Measurements from ENCODE around the gene NEK11. TPM values are rescaled to one million over a fixed set of nuclear protein-coding genes. Genes with fewer than 3 reads are reported as not detected.

NEK11 gene
- total and polyA plus RNA-seq, 12 donors: 5.2 to 19.8 (median 9.8) TPM

DNA sequence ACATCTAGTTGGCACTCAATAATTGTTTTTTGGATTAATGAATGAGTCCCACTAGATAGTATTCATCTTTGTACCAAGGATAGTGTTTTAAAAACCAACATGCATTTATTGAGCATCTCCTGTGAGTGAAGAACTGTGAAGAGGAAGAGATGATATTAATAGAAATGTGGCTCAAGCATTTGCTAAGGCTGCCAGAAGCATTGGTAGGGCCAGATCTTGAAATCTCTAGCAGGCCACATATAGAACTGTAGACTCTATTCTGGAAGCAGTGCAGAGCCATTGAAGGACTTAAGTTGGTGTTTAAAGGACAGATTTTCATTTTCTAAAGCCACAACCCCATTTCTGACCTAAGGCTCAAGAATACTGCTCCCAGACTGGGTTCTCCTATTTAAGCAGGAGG is 99.0 kb downstream of the NEK11 start:
- Histone ChIP-seq H3K9me3 (replicated peaks in 1 of 3) (no peaks in the 10 kb centered on the region), H3K36me3 (replicated peaks in 1 of 2) (no peaks in the 10 kb centered on the region), H3K27me3 (no peaks in the 10 kb centered on the region), H3K4me1 (replicated peaks in 1 of 2) (no peaks in the 10 kb centered on the region), H3K27ac (no peak overlapping the region), H3K4me3 (no peak overlapping the region)
- no peak for TF ChIP-seq POLR2A (IDR thresholded peaks at IDR 0.05)
- no peak for TF ChIP-seq CTCF (IDR thresholded peaks at IDR 0.05)
- intact Hi-C loops (cut with DNase I): no loop called here
- DNase-seq: no peak

DNA sequence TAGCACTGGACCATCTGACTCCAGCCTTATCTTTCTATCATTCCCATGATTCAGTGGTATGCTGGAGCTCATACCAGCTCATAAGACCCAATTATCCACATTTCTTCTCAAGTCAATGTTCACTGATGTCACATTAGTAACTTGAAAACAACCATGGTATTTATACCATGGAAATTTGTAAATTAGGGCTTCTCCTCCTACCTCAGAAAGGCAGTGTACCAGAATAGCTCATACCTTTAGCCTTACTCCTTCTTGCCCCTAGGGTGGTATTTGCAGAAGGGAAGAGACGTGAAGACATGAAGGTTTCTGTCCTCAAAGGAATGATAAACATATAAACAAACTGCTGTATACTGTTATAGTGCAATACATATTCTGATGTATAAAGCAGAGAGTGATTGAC is 114.2 kb downstream of the NEK11 start:
- H3K27ac ChIP-seq: no peak overlapping the region
- WGBS, 4 donors: 95 to 100% (median 98%) methylated on average over 1 of the region's 1 CpG
- H3K4me3 ChIP-seq: no peak overlapping the region
- TF ChIP-seq CTCF (IDR thresholded peaks at IDR 0.05): no peak
- TF ChIP-seq POLR2A (IDR thresholded peaks at IDR 0.05): no peak
- H3K36me3 ChIP-seq (replicated peaks in 1 of 2): no peaks in the 10 kb centered on the region
- H3K4me1 ChIP-seq (replicated peaks in 1 of 2): no peaks in the 10 kb centered on the region
- H3K9me3 ChIP-seq (replicated peaks in 1 of 3): no peaks in the 10 kb centered on the region
- H3K27me3 ChIP-seq: no peaks in the 10 kb centered on the region
- no peak for DNase-seq
- intact Hi-C loops (cut with DNase I): no loop called here

- H3K9me3 ChIP-seq (replicated peaks in 1 of 3): no peaks in the 10 kb centered on the region
- no peak for DNase-seq
- intact Hi-C loops (cut with DNase I): no loop called here
- H3K27ac ChIP-seq: no peak overlapping the region
- no peaks in the 10 kb centered on the region for H3K36me3 ChIP-seq (replicated peaks in 1 of 2)
- H3K4me1 ChIP-seq (replicated peaks in 1 of 2): no peaks in the 10 kb centered on the region
- TF ChIP-seq POLR2A (IDR thresholded peaks at IDR 0.05): no peak
- TF ChIP-seq CTCF (IDR thresholded peaks at IDR 0.05): no peak
- no peaks in the 10 kb centered on the region for H3K27me3 ChIP-seq
- 97 to 100% (median 98%) methylated on average over 2 of the region's 2 CpGs for WGBS, 4 donors
- no peak overlapping the region for H3K4me3 ChIP-seq
Observed at GRCh38 chr3:131141770-131142169, 115.1 kb downstream of the NEK11 start.

GRCh38 chr3:131142580-131142979 is 115.9 kb downstream of the NEK11 start:
- H3K9me3 ChIP-seq (replicated peaks in 1 of 3): no peaks in the 10 kb centered on the region
- H3K27ac ChIP-seq: no peak overlapping the region
- H3K36me3 ChIP-seq (replicated peaks in 1 of 2): no peaks in the 10 kb centered on the region
- intact Hi-C loops (cut with DNase I): no loop called here
- TF ChIP-seq POLR2A (IDR thresholded peaks at IDR 0.05): no peak
- TF ChIP-seq CTCF (IDR thresholded peaks at IDR 0.05): no peak
- peaks cover 0 to 5% of the 10 kb centered on the region in 2 donors for H3K4me1 ChIP-seq (replicated peaks in 1 of 2)
- no peak overlapping the region for H3K4me3 ChIP-seq
- no peaks in the 10 kb centered on the region for H3K27me3 ChIP-seq
- WGBS, 4 donors: 95 to 100% (median 97%) methylated on average over 1 of the region's 1 CpG
- DNase-seq: no peak
